Neuronal stem cell (in vitro differentiated cells): ENCODE results near the gene CA11.

Experiments
- DNase-seq: peaks from one replicate; pipeline ENCODE4 v3.0.0-alpha.2; 2013; ENCODE audit warnings: low spot score
- H2AFZ ChIP-seq: one replicate; pipeline ENCODE4 v1.6.1; 2013; ENCODE audit warnings: mild to moderate bottlenecking, low read length, inconsistent platforms
- H2AK5ac ChIP-seq: 2 replicates; pipeline ENCODE4 v1.6.1; 2013; ENCODE audit warnings: low read depth, mild to moderate bottlenecking, inconsistent platforms, low read length, moderate library complexity, mixed read lengths
- H2BK120ac ChIP-seq: 2 replicates; pipeline ENCODE4 v1.6.1; 2013; ENCODE audit warnings: low read depth, mild to moderate bottlenecking, inconsistent platforms, low read length, moderate library complexity, mixed read lengths
- H2BK12ac ChIP-seq: one replicate; pipeline ENCODE4 v1.6.1; 2013; ENCODE audit warnings: low read length, inconsistent platforms
- H2BK15ac ChIP-seq: 2 replicates; pipeline ENCODE4 v1.6.1; 2013; ENCODE audit warnings: mild to moderate bottlenecking, low read length, inconsistent platforms, mixed read lengths
- H2BK5ac ChIP-seq: one replicate; pipeline ENCODE4 v1.6.1; 2013; ENCODE audit warnings: inconsistent platforms, mild to moderate bottlenecking, low read length, moderate library complexity
- H3K14ac ChIP-seq: one replicate; pipeline ENCODE4 v1.6.1; 2013; ENCODE audit warnings: low read length, inconsistent platforms
- H3K18ac ChIP-seq: 2 replicates; pipeline ENCODE4 v1.6.1; 2013; ENCODE audit warnings: low read length, inconsistent platforms
- H3K23ac ChIP-seq: 2 replicates; pipeline ENCODE4 v1.6.1; 2013; ENCODE audit warnings: low read depth, mild to moderate bottlenecking, mixed read lengths, low read length, inconsistent platforms; ENCODE audit not compliant: poor library complexity
- H3K27ac ChIP-seq: replicated peaks from 3 replicates; pipeline ENCODE4 v1.5.1; 2013; ENCODE audit warnings: low read length, inconsistent platforms
- H3K27me3 ChIP-seq, 3 experiments: 2 replicates each; pipeline ENCODE4 v1.6.1; 2013; ENCODE audit warnings: low read length in 3 of 3, mild to moderate bottlenecking in 2 of 3, inconsistent platforms in 1 of 3, low read depth in 1 of 3, mixed read lengths in 1 of 3, moderate library complexity in 1 of 3; ENCODE audit not compliant: control insufficient read depth in 3 of 3, insufficient read depth in 3 of 3
- H3K36me3 ChIP-seq, 2 donors: replicated peaks in 1 of 2; 2 replicates each; pipeline ENCODE4 v1.6.1; 2013; ENCODE audit warnings: low read length in 2 of 2; ENCODE audit not compliant: control insufficient read depth in 2 of 2, insufficient read depth in 2 of 2
- H3K4ac ChIP-seq: 2 replicates; pipeline ENCODE4 v1.6.1; 2013; ENCODE audit warnings: inconsistent platforms, mild to moderate bottlenecking, low read length, moderate library complexity
- H3K4me1 ChIP-seq, 2 donors: 1 replicate in 1 of 2; 2 replicates in 1 of 2; pipeline ENCODE4 v1.6.1; 2013; ENCODE audit warnings: low read length in 2 of 2, low read depth in 1 of 2; ENCODE audit not compliant: control insufficient read depth in 2 of 2, insufficient read depth in 1 of 2
- H3K4me2 ChIP-seq: one replicate; pipeline ENCODE4 v1.6.1; 2013; ENCODE audit warnings: mild to moderate bottlenecking, low read length, inconsistent platforms; ENCODE audit not compliant: insufficient read depth, poor library complexity, severe bottlenecking
- H3K4me3 ChIP-seq, 2 donors: 2 replicates each; pipeline ENCODE4 v1.5.1; 2013; ENCODE audit warnings: low read length in 2 of 2, mild to moderate bottlenecking in 2 of 2, inconsistent platforms in 1 of 2, moderate library complexity in 1 of 2
- H3K79me1 ChIP-seq: one replicate; pipeline ENCODE4 v1.6.1; 2013; ENCODE audit warnings: low read depth, mild to moderate bottlenecking, inconsistent platforms, low read length, moderate library complexity
- H3K9ac ChIP-seq: one replicate; pipeline ENCODE4 v1.6.1; 2013; ENCODE audit warnings: mild to moderate bottlenecking, low read depth, low read length, inconsistent platforms; ENCODE audit not compliant: poor library complexity
- H3K9me3 ChIP-seq, 2 donors: replicated peaks in 1 of 2; 2 replicates each; pipeline versions ENCODE3 to v1.6.1; 2013; ENCODE audit warnings: low read length in 2 of 2, mild to moderate bottlenecking in 2 of 2, inconsistent platforms in 1 of 2, low read depth in 1 of 2, mixed read lengths in 1 of 2, moderate library complexity in 1 of 2; ENCODE audit not compliant: control insufficient read depth in 2 of 2, insufficient read depth in 1 of 2
- H4K8ac ChIP-seq: one replicate; pipeline ENCODE4 v1.6.1; 2013; ENCODE audit warnings: low read depth, mild to moderate bottlenecking, inconsistent platforms, low read length, moderate library complexity
- H4K91ac ChIP-seq: one replicate; pipeline ENCODE4 v1.6.1; 2013; ENCODE audit warnings: low read length, low read depth, mild to moderate bottlenecking, inconsistent platforms; ENCODE audit not compliant: poor library complexity
- WGBS, 2 donors: extraction: QIAGEN DNeasy Blood & Tissue Kit; methylation state at CpG; one replicate each; pipeline ENCODE4 v1.1.7; 2013; ENCODE audit warnings: missing lambda C conversion rate in 2 of 2, mixed read lengths in 1 of 2; ENCODE audit not compliant: insufficient read length in 2 of 2, insufficient replicate concordance in 1 of 2; ENCODE audit errors: extremely low coverage in 2 of 2; 5-methylcytosine and 5-hydroxymethylcytosine counted together

Gene CA11

GRCh38 chr19:48648134-48648533 is 2.1 kb upstream of the CA11 start:
- no peak overlapping the region for H2AFZ ChIP-seq
- H2BK5ac ChIP-seq = no peak overlapping the region
- no peak overlapping the region for H2BK120ac ChIP-seq
- WGBS, 2 donors = no CpG with 5 or more reads among the region's 2 CpGs
- no peak overlapping the region for H3K18ac ChIP-seq
- no peaks in the 10 kb centered on the region for H3K27me3 ChIP-seq
- no peak overlapping the region for H2BK15ac ChIP-seq
- peaks cover 10 to 17% of the 10 kb centered on the region in 2 donors for H3K4me1 ChIP-seq
- no peak for DNase-seq
- no peak overlapping the region for H3K4me2 ChIP-seq
- H3K4ac ChIP-seq = no peak overlapping the region
- H3K27ac ChIP-seq = no peak overlapping the region
- no peak overlapping the region for H3K14ac ChIP-seq
- no peaks in the 10 kb centered on the region for H3K36me3 ChIP-seq
- H3K79me1 ChIP-seq = peaks cover 9% of the 10 kb centered on the region
- no peak overlapping the region for H3K9ac ChIP-seq
- H3K4me3 ChIP-seq = no peak overlapping the region
- no peaks in the 10 kb centered on the region for H3K9me3 ChIP-seq
- H2BK12ac ChIP-seq = no peak overlapping the region
- H4K91ac ChIP-seq = no peak overlapping the region
- H2AK5ac ChIP-seq = no peak overlapping the region
- H3K23ac ChIP-seq = no peak overlapping the region
- H4K8ac ChIP-seq = no peak overlapping the region

- peaks cover 9% of the 10 kb centered on the region for H3K79me1 ChIP-seq
- no peak overlapping the region for H3K27ac ChIP-seq
- no peak for DNase-seq
- no peak overlapping the region for H4K8ac ChIP-seq
- no peaks in the 10 kb centered on the region for H3K27me3 ChIP-seq
- no peak overlapping the region for H2BK15ac ChIP-seq
- H2BK5ac ChIP-seq = no peak overlapping the region
- H3K4me2 ChIP-seq = no peak overlapping the region
- WGBS, 2 donors = no CpG with 5 or more reads among the region's 10 CpGs
- H2AK5ac ChIP-seq = no peak overlapping the region
- H3K23ac ChIP-seq = no peak overlapping the region
- no peak overlapping the region for H3K18ac ChIP-seq
- no peak overlapping the region for H2BK120ac ChIP-seq
- H2BK12ac ChIP-seq = no peak overlapping the region
- no peaks in the 10 kb centered on the region for H3K9me3 ChIP-seq
- H3K4ac ChIP-seq = no peak overlapping the region
- no peak overlapping the region for H3K4me3 ChIP-seq
- no peak overlapping the region for H3K14ac ChIP-seq
- peak overlapping the region; percentile 99 for H2AFZ ChIP-seq
- no peaks in the 10 kb centered on the region for H3K36me3 ChIP-seq
- H3K9ac ChIP-seq = no peak overlapping the region
- H4K91ac ChIP-seq = no peak overlapping the region
- H3K4me1 ChIP-seq = peaks cover 10 to 17% of the 10 kb centered on the region in 2 donors
Observed at GRCh38 chr19:48646722-48647216, 782 bp upstream of the CA11 start.

DNA sequence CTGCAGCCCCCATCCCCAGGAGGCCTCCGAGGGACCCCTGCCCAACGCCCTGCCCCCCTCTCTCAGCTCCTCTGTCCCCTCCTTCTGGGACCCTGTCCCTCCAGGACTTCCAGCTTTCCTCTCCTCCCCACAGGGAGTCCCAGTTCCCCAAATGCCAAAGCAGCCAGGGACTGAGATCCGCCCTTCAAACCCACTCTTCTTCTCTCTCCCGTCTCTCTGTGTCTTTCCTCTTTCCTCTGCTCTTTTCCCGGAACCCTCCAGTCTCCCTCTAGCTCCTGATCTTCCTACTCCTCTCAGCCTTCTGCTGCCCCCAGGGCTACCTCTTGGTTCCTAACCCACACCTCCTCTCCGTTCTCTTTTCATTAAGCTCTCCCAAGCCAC is 377 bp downstream of the CA11 start:
- Histone ChIP-seq H3K79me1 (peaks cover 9% of the 10 kb centered on the region), H3K14ac (no peak overlapping the region), H2BK15ac (peak overlapping the region; percentile 32), H2BK5ac (peak overlapping the region; percentile 45), H2BK120ac (no peak overlapping the region), H3K9ac (peak overlapping the region; percentile 74), H2AK5ac (peak overlapping the region; percentile 79), H3K4me1 (peaks cover 10 to 17% of the 10 kb centered on the region in 2 donors), H3K27ac (peak overlapping the region; percentile 88), H3K23ac (peak overlapping the region; percentile 89), H3K27me3 (no peaks in the 10 kb centered on the region), H4K91ac (no peak overlapping the region), H4K8ac (peak overlapping the region; percentile 29), H2AFZ (peak overlapping the region; percentile 99), H3K4me3 (peak overlapping the region; percentile 51 to 73), H3K18ac (peak overlapping the region; percentile 68), H3K4ac (no peak overlapping the region), H3K4me2 (peak overlapping the region; percentile 98), H3K36me3 (no peaks in the 10 kb centered on the region), H2BK12ac (no peak overlapping the region), H3K9me3 (no peaks in the 10 kb centered on the region)
- DNase-seq = no peak
- WGBS, 2 donors = no CpG with 5 or more reads among the region's 6 CpGs

GRCh38 chr19:48644839-48645619 is 958 bp downstream of the CA11 start:
- Histone ChIP-seq H2AK5ac (peak overlapping the region; percentile 96), H3K4me3 (peak overlapping the region; percentile 51 to 73), H2BK15ac (peak overlapping the region; percentile 32), H4K91ac (no peak overlapping the region), H2AFZ (peak overlapping the region; percentile 99), H3K27me3 (no peaks in the 10 kb centered on the region), H3K27ac (peak overlapping the region; percentile 88), H2BK5ac (peak overlapping the region; percentile 45), H4K8ac (peak overlapping the region; percentile 82), H3K79me1 (peaks cover 9% of the 10 kb centered on the region), H2BK120ac (peak overlapping the region; percentile 91), H3K4me1 (peaks cover 10 to 17% of the 10 kb centered on the region in 2 donors), H3K36me3 (peaks cover 0 to under 1% of the 10 kb centered on the region in 2 donors), H3K4ac (peak overlapping the region; percentile 17), H3K18ac (peak overlapping the region; percentile 68), H3K9me3 (no peaks in the 10 kb centered on the region), H3K14ac (no peak overlapping the region), H2BK12ac (peak overlapping the region; percentile 84), H3K9ac (peak overlapping the region; percentile 81), H3K4me2 (peak overlapping the region; percentile 98), H3K23ac (peak overlapping the region; percentile 89)
- peak; percentile 72 for DNase-seq
- WGBS, 2 donors = no CpG with 5 or more reads among the region's 25 CpGs
